Parathyroid adenoma (tissue), 2 donors: Measurements from ENCODE around the gene CFAP206.

Experiments
- H2AFZ ChIP-seq: fragments of 300-600 bp; sonication (generic); one replicate; pipeline ENCODE4 v1.7.0; 2017; ENCODE audit warnings: antibody characterized with exemption, mild to moderate bottlenecking
- H3K27ac ChIP-seq: fragments of 300-600 bp; sonication (generic); one replicate; pipeline ENCODE4 v1.7.0; 2017
- H3K27me3 ChIP-seq: fragments of 300-600 bp; sonication (generic); one replicate; pipeline ENCODE4 v1.7.0; 2017; ENCODE audit warnings: low read length; ENCODE audit not compliant: control insufficient read depth, insufficient read depth
- H3K36me3 ChIP-seq: fragments of 300-600 bp; sonication (generic); one replicate; pipeline ENCODE4 v1.7.0; 2017; ENCODE audit warnings: low read length; ENCODE audit not compliant: control insufficient read depth, insufficient read depth
- H3K4me1 ChIP-seq: fragments of 300-600 bp; sonication (generic); one replicate; pipeline ENCODE4 v1.7.0; 2017; ENCODE audit warnings: control low read depth
- H3K4me2 ChIP-seq: fragments of 300-600 bp; sonication (generic); one replicate; pipeline ENCODE4 v1.7.0; 2017; ENCODE audit warnings: low read length
- H3K4me3 ChIP-seq: fragments of 300-600 bp; sonication (generic); one replicate; pipeline ENCODE4 v1.7.0; 2017; ENCODE audit warnings: low read depth, low read length
- H3K79me2 ChIP-seq: fragments of 300-600 bp; sonication (generic); one replicate; pipeline ENCODE4 v1.7.0; 2017; ENCODE audit warnings: control low read depth
- H3K9ac ChIP-seq: fragments of 300-600 bp; sonication (generic); one replicate; pipeline ENCODE4 v1.7.0; 2017; ENCODE audit warnings: mild to moderate bottlenecking
- H3K9me3 ChIP-seq: fragments of 300-600 bp; sonication (generic); one replicate; pipeline ENCODE4 v1.7.0; 2017; ENCODE audit warnings: low read length; ENCODE audit not compliant: control insufficient read depth
- CTCF ChIP-seq: fragments of 300-600 bp; sonication (generic); IDR thresholded peaks from one replicate; pipeline ENCODE4 v1.7.0; 2017; ENCODE audit warnings: antibody characterized with exemption, mild to moderate bottlenecking
- donor health status: primary hyperparathyroidism.

The CFAP206 gene

GRCh38 chr6:87431263-87431662, 23.5 kb downstream of the CFAP206 start:
- no peaks in the 10 kb centered on the region for H3K79me2 ChIP-seq
- no peak overlapping the region for H3K4me3 ChIP-seq
- no peak overlapping the region for H3K27ac ChIP-seq
- no peaks in the 10 kb centered on the region for H3K36me3 ChIP-seq
- H3K27me3 ChIP-seq = no peaks in the 10 kb centered on the region
- H3K4me2 ChIP-seq = no peak overlapping the region
- H2AFZ ChIP-seq = no peak overlapping the region
- H3K9me3 ChIP-seq = no peaks in the 10 kb centered on the region
- TF ChIP-seq CTCF = no peak
- H3K4me1 ChIP-seq = no peaks in the 10 kb centered on the region
- H3K9ac ChIP-seq = no peak overlapping the region

- Histone ChIP-seq H3K27ac (no peak overlapping the region), H3K9me3 (no peaks in the 10 kb centered on the region), H2AFZ (no peak overlapping the region), H3K9ac (no peak overlapping the region), H3K79me2 (no peaks in the 10 kb centered on the region), H3K36me3 (no peaks in the 10 kb centered on the region), H3K4me1 (no peaks in the 10 kb centered on the region), H3K4me2 (no peak overlapping the region), H3K4me3 (no peak overlapping the region), H3K27me3 (no peaks in the 10 kb centered on the region)
- TF ChIP-seq CTCF = no peak
Observed at GRCh38 chr6:87436435-87436834, 28.7 kb downstream of the CFAP206 start.

GRCh38 chr6:87441711-87442110, 33.9 kb downstream of the CFAP206 start:
- Histone ChIP-seq H3K27me3 (no peaks in the 10 kb centered on the region), H3K27ac (no peak overlapping the region), H3K36me3 (no peaks in the 10 kb centered on the region), H3K4me2 (no peak overlapping the region), H3K9me3 (no peaks in the 10 kb centered on the region), H3K4me1 (no peaks in the 10 kb centered on the region), H3K9ac (no peak overlapping the region), H3K4me3 (no peak overlapping the region), H3K79me2 (no peaks in the 10 kb centered on the region), H2AFZ (no peak overlapping the region)
- no peak for TF ChIP-seq CTCF

- Histone ChIP-seq H3K4me2 (no peak overlapping the region), H3K4me1 (no peaks in the 10 kb centered on the region), H3K36me3 (no peaks in the 10 kb centered on the region), H3K9me3 (no peaks in the 10 kb centered on the region), H2AFZ (no peak overlapping the region), H3K4me3 (no peak overlapping the region), H3K79me2 (no peaks in the 10 kb centered on the region), H3K27ac (no peak overlapping the region), H3K9ac (no peak overlapping the region), H3K27me3 (no peaks in the 10 kb centered on the region)
- no peak for TF ChIP-seq CTCF
Observed at GRCh38 chr6:87444362-87444761, 36.6 kb downstream of the CFAP206 start.

- Histone ChIP-seq H2AFZ (no peak overlapping the region), H3K4me2 (no peak overlapping the region), H3K9ac (no peak overlapping the region), H3K79me2 (no peaks in the 10 kb centered on the region), H3K27ac (no peak overlapping the region), H3K9me3 (no peaks in the 10 kb centered on the region), H3K4me1 (no peaks in the 10 kb centered on the region), H3K36me3 (no peaks in the 10 kb centered on the region), H3K4me3 (no peak overlapping the region), H3K27me3 (no peaks in the 10 kb centered on the region)
- no peak for TF ChIP-seq CTCF
Observed at GRCh38 chr6:87465051-87465450, 57.3 kb downstream of the CFAP206 start.
